Measurements from ENCODE around the gene EXOC4. TPM values are rescaled to one million over a fixed set of nuclear protein-coding genes. Genes with fewer than 3 reads are reported as not detected.

EXOC4 gene
- total RNA-seq, 3 donors from 2014 or later = 63.9 to 90.2 (median 89.5) TPM

DNA sequence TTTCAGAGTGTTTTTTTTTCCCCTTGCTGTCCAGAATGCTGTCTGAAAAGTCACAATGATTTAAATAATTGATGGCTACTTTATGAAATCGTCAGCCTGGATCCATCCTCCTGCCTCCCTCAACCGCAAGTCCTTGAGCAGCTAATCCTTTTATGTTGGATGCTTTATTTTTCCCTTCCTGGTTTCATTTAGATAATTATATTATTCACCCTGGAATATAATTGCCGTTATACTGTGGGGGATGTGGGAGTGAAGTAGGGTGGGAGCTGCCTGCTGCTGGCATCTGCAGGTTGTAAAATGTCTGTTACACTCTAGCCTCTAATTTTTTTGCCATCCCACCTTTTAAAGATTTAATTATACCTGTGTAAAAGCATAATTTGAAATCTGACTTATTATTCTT is 583.8 kb downstream of the EXOC4 start:
- Histone ChIP-seq H3K9me3 (no peaks in the 10 kb centered on the region), H3K36me3 (ENCODE audit: low read depth) (no peaks in the 10 kb centered on the region), H3K4me1 (ENCODE audit: low read depth) (no peaks in the 10 kb centered on the region), H3K4me3 (no peak overlapping the region)
- TF ChIP-seq, protein P1, sequence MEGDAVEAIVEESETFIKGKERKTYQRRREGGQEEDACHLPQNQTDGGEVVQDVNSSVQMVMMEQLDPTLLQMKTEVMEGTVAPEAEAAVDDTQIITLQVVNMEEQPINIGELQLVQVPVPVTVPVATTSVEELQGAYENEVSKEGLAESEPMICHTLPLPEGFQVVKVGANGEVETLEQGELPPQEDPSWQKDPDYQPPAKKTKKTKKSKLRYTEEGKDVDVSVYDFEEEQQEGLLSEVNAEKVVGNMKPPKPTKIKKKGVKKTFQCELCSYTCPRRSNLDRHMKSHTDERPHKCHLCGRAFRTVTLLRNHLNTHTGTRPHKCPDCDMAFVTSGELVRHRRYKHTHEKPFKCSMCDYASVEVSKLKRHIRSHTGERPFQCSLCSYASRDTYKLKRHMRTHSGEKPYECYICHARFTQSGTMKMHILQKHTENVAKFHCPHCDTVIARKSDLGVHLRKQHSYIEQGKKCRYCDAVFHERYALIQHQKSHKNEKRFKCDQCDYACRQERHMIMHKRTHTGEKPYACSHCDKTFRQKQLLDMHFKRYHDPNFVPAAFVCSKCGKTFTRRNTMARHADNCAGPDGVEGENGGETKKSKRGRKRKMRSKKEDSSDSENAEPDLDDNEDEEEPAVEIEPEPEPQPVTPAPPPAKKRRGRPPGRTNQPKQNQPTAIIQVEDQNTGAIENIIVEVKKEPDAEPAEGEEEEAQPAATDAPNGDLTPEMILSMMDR (IDR thresholded peaks at IDR 0.05) = no peak
- DNase-seq = no peak
- no peak for ATAC-seq
- intact Hi-C loops (cut with DNase I, micrococcal nuclease) = no loop called here

DNA sequence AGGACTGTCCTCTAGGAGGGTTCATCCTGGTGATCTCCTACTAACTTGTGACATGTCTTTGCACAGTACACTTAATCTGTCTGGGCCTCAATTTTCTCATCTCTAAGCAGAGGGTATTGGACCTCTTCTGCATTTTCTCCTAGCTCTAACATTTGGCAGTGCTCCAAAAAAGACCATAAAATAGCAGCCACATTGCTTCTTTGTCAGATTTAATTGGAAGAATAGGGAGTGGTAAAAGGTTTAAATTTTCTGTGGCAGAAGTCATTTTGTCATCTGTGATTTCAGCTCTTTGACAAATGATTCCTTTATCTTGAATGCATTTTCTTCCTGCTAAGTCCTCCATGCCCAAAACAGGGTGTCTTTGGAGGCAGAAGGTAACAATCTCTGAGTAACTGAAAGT is 584.3 kb downstream of the EXOC4 start:
- H3K4me3 ChIP-seq = no peak overlapping the region
- no peaks in the 10 kb centered on the region for H3K9me3 ChIP-seq
- H3K36me3 ChIP-seq (ENCODE audit: low read depth) = no peaks in the 10 kb centered on the region
- intact Hi-C loops (cut with DNase I, micrococcal nuclease) = no loop called here
- no peak for DNase-seq
- TF ChIP-seq, protein P1 (IDR thresholded peaks at IDR 0.05) = no peak
- no peak for ATAC-seq
- no peaks in the 10 kb centered on the region for H3K4me1 ChIP-seq (ENCODE audit: low read depth)

DNA sequence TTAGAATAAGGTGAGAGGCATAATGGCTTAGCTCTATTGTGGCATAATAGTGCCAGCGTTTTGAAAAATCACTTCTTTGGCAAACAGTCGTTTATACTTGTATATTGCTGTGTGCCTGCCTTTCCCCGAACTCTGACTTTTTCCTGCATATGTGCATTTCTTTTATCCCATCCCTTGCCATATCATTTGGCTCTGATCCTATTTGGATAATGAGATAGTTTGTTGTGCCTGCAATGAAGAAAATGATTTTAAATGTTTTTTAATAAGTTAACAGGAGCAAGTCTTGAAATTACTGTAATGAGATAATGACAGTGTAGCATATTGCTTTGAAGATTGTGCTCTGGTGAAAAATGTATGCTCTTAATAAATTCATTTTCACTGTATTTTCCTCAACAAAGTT is 586.2 kb downstream of the EXOC4 start:
- Histone ChIP-seq H3K4me1 (ENCODE audit: low read depth) (no peaks in the 10 kb centered on the region), H3K36me3 (ENCODE audit: low read depth) (no peaks in the 10 kb centered on the region), H3K4me3 (no peak overlapping the region), H3K9me3 (no peaks in the 10 kb centered on the region)
- no peak for ATAC-seq
- DNase-seq = no peak
- intact Hi-C loops (cut with DNase I, micrococcal nuclease) = no loop called here
- TF ChIP-seq, protein P1 (IDR thresholded peaks at IDR 0.05) = no peak

- no peak overlapping the region for H3K4me3 ChIP-seq
- TF ChIP-seq, protein P1 (IDR thresholded peaks at IDR 0.05) = no peak
- DNase-seq = no peak
- no peaks in the 10 kb centered on the region for H3K9me3 ChIP-seq
- no peaks in the 10 kb centered on the region for H3K36me3 ChIP-seq (ENCODE audit: low read depth)
- H3K4me1 ChIP-seq (ENCODE audit: low read depth) = no peaks in the 10 kb centered on the region
- intact Hi-C loops (cut with DNase I, micrococcal nuclease) = no loop called here
- ATAC-seq = no peak
Observed at GRCh38 chr7:133843341-133843740, 590.5 kb downstream of the EXOC4 start.

GRCh38 chr7:133845005-133845404 is 592.1 kb downstream of the EXOC4 start:
- no peak for ATAC-seq
- intact Hi-C loops (cut with DNase I, micrococcal nuclease) = no loop called here
- Histone ChIP-seq H3K36me3 (ENCODE audit: low read depth) (no peaks in the 10 kb centered on the region), H3K4me3 (no peak overlapping the region), H3K4me1 (ENCODE audit: low read depth) (no peaks in the 10 kb centered on the region), H3K9me3 (no peaks in the 10 kb centered on the region)
- TF ChIP-seq, protein P1 (IDR thresholded peaks at IDR 0.05) = no peak
- DNase-seq = no peak

All from mucosa of descending colon (tissue), 3 donors.